GM12873 (cell line): ENCODE data around the gene MAP2K7.

Source experiments
- TF ChIP-seq, protein P1 (sequence below): IDR thresholded peaks from 2 replicates; pipeline ENCODE4 v1.5.1; 2012; ENCODE audit warnings: low read depth, mild to moderate bottlenecking, moderate library complexity, low read length, control low read depth; ENCODE audit not compliant: insufficient read depth; ENCODE audit errors: missing control alignments

Gene MAP2K7

DNA sequence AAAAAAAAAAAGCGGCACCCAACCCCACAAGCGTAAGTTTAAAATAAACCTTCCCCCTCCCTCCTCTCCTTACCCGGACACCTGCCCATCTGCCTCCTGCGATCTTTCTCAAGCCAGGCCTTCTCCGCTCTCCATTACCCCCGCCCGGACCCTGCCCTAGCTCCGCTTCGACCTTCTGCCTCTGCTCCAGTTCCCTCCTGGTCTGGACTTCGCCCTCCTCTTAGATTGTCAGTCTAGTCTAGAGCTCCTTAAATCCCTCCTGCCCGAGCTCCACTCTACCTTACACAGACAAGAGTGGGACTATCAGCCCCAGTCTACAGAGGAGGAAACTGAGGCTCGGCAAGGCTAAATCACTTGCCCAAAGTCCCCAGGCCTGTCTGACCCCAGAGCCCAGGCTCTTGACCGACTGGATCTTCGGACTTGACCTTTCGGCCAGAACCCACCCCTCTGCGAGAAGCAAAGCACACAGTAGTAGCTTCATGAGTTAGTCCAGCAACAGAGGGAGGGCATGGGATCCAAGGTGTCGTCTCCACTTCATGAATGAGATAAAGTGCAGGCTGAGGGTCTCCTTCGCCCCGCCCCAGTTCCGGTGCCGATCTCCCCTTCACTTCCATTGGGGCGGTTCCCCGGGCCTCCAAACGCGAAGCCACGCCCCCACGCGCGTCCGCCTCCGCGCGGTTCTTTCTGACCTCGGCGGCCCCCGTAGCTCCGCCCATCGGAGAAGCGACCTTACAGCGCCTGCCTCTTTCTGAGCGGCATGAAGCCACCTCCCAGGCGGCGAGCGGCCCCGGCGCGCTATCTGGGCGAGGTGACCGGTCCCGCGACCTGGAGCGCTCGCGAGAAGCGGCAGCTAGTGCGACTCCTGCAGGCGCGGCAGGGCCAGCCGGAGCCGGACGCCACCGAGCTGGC, 16.2 kb downstream of the MAP2K7 start, which contains the start of gene SNAPC2:
Gene SNAPC2, plus strand, starts transcription at position 729 of the 909 bp plus-strand sequence. Its CDS starts 29 bp downstream, at position 758.
- TF ChIP-seq, protein P1, sequence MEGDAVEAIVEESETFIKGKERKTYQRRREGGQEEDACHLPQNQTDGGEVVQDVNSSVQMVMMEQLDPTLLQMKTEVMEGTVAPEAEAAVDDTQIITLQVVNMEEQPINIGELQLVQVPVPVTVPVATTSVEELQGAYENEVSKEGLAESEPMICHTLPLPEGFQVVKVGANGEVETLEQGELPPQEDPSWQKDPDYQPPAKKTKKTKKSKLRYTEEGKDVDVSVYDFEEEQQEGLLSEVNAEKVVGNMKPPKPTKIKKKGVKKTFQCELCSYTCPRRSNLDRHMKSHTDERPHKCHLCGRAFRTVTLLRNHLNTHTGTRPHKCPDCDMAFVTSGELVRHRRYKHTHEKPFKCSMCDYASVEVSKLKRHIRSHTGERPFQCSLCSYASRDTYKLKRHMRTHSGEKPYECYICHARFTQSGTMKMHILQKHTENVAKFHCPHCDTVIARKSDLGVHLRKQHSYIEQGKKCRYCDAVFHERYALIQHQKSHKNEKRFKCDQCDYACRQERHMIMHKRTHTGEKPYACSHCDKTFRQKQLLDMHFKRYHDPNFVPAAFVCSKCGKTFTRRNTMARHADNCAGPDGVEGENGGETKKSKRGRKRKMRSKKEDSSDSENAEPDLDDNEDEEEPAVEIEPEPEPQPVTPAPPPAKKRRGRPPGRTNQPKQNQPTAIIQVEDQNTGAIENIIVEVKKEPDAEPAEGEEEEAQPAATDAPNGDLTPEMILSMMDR: no peak

GRCh38 chr19:7920519-7921301, 17.0 kb downstream of the MAP2K7 start:
- TF ChIP-seq, protein P1: no peak

- TF ChIP-seq, protein P1: no peak
Measured at GRCh38 chr19:7921302-7921966, 17.8 kb downstream of the MAP2K7 start.

DNA sequence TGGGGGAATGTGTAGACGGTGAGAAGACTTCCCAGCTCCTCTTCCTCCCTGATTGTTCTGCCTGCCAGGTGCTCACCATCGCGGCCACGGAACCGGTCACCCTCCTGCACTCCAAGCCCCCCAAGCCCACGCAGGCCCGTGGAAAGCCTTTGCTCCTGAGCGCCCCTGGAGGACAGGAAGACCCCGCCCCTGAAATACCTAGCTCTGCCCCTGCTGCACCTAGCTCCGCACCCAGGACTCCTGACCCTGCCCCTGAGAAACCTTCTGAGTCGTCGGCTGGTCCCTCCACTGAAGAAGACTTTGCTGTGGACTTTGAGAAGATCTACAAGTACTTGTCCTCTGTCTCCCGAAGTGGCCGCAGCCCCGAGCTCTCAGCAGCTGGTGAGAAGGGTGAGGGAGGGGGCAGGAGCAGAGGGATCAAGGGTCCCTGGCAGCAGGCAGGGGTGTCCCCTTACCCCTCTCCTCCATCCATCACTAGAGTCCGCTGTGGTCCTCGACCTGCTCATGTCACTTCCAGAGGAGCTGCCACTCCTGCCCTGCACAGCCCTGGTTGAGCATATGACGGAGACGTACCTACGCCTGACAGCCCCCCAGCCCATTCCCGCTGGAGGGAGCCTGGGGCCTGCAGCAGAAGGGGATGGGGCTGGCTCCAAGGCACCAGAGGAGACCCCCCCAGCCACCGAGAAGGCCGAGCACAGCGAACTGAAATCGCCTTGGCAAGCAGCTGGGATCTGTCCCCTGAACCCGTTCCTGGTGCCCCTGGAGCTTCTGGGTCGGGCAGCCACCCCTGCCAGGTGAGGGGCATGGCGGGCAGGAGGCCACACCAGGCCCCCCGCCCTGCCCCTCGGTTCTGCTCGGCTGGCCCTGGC, 18.5 kb downstream of the MAP2K7 start:
- TF ChIP-seq, protein P1: no peak

DNA sequence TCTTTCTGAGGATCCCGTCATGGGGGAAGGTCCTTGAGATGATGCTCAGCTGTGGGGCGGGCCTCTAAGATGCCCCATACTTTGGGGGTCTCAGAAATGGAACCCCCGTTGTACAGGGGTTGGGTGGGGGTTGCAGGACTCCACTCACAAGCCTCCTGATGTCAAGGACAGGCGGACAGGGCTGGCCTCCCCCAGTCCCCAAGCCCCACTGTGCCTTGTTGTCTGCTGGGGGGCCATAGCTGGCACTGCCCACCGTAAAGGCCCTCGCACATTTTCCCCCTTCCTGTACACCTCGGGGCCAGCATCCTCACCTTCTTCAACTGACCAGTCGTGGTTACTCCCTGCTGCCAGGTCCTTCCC, 19.1 kb downstream of the MAP2K7 start:
- TF ChIP-seq, protein P1: no peak

DNA sequence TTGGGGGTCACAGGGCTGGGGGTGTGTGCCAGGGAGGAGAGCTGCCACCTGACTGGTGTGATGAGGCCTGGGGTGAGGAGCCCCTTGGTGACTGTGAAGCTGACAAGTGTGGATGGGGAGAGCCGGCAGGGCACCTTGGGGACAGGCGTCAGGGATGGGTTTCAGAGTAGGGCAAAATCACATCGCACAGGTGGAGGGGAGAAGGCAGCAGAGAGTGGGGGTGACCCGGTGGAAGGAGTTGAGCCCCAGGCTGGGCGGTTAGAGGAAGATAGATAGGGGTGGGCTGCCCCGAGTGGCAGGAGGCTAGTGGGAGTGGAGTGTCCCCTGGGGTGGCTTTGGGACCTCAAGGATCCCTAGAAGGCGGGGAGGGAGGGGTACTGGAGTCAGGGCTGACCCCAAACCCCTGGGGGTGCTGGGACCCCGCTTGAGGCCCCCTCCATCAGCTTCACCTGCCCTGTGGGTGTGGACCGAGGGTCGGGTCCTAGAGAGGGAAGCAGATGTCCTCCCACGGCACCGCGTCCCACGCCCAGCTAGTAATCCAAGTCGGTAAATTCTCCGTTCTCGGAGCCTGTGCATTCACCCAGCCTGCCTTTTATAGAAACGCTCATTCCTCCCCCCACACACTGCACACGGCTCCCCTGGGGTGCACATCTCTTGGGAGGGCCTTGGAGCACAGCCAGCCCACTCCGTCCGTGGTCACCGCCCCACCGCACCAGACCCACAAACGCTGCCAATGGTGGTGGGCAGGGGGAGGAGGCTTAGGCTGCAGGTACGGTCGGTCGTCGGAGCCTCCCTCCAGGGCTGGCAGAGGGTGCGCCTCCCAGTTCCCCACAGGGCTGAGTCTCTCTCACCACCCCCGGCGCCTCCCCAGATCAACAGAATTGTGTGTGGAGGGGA, 19.9 kb downstream of the MAP2K7 start:
- TF ChIP-seq, protein P1: no peak
